ENCODE data around the gene ANKRD44.

- TF ChIP-seq CTCF (IDR thresholded peaks at IDR 0.05) (no peak), POLR2A (IDR thresholded peaks at IDR 0.05) (no peak), POLR2AphosphoS5 (IDR thresholded peaks at IDR 0.05) (no peak)
Observed at GRCh38 chr2:197300139-197300538, 10.4 kb downstream of the ANKRD44 start.

Data from gastroesophageal sphincter (tissue), 3 donors.